ENCODE results near the gene TSPAN16.
A peak's percentile ranks its signal among the peaks of the same experiment; 100 is the strongest.

Gene TSPAN16

GRCh38 chr19:11288349-11288748, 7.6 kb upstream of the TSPAN16 start:
- H3K4me3 ChIP-seq (ENCODE audit: low read length in 2 of 2): no peak overlapping the region
- H3K36me3 ChIP-seq (ENCODE audit: control insufficient read depth in 2 of 2, insufficient read depth in 2 of 2, low read length in 2 of 2): no peaks in the 10 kb centered on the region
- no peak overlapping the region for H3K9ac ChIP-seq (ENCODE audit: low read depth in 1 of 2, low read length in 2 of 2)
- H3K4me1 ChIP-seq (ENCODE audit: control insufficient read depth in 2 of 2, insufficient read depth in 2 of 2, low read length in 2 of 2): peaks cover under 1% of the 10 kb centered on the region in 2 donors
- no peaks in the 10 kb centered on the region for H3K27me3 ChIP-seq (ENCODE audit: control insufficient read depth in 2 of 2, insufficient read depth in 2 of 2, low read length in 2 of 2)
- H3K9me3 ChIP-seq (ENCODE audit: control insufficient read depth in 2 of 2, low read length in 2 of 2): no peaks in the 10 kb centered on the region
- no peak overlapping the region for H3K27ac ChIP-seq (ENCODE audit: low read depth in 2 of 2, low read length in 2 of 2)

- H3K4me3 ChIP-seq (ENCODE audit: low read length in 2 of 2): no peak overlapping the region
- H3K4me1 ChIP-seq (ENCODE audit: control insufficient read depth in 2 of 2, insufficient read depth in 2 of 2, low read length in 2 of 2): peaks cover 7% of the 10 kb centered on the region in 2 donors
- H3K27ac ChIP-seq (ENCODE audit: low read depth in 2 of 2, low read length in 2 of 2): no peak overlapping the region
Observed at GRCh38 chr19:11290256-11290655, 5.7 kb upstream of the TSPAN16 start.

GRCh38 chr19:11291415-11291814, 4.5 kb upstream of the TSPAN16 start:
- Histone ChIP-seq H3K27ac (ENCODE audit: low read depth in 2 of 2, low read length in 2 of 2) (no peak overlapping the region), H3K9ac (ENCODE audit: low read depth in 1 of 2, low read length in 2 of 2) (no peak overlapping the region), H3K4me3 (ENCODE audit: low read length in 2 of 2) (no peak overlapping the region), H3K27me3 (ENCODE audit: control insufficient read depth in 2 of 2, insufficient read depth in 2 of 2, low read length in 2 of 2) (no peaks in the 10 kb centered on the region), H3K36me3 (ENCODE audit: control insufficient read depth in 2 of 2, insufficient read depth in 2 of 2, low read length in 2 of 2) (no peaks in the 10 kb centered on the region), H3K9me3 (ENCODE audit: control insufficient read depth in 2 of 2, low read length in 2 of 2) (no peaks in the 10 kb centered on the region), H3K4me1 (ENCODE audit: control insufficient read depth in 2 of 2, insufficient read depth in 2 of 2, low read length in 2 of 2) (peaks cover 7 to 14% of the 10 kb centered on the region in 2 donors)

More at GRCh38 chr19:11290256-11290655, 5.7 kb upstream of the TSPAN16 start:
- no peak overlapping the region for H3K9ac ChIP-seq (ENCODE audit: low read depth in 1 of 2, low read length in 2 of 2)
- H3K27me3 ChIP-seq (ENCODE audit: control insufficient read depth in 2 of 2, insufficient read depth in 2 of 2, low read length in 2 of 2): no peaks in the 10 kb centered on the region
- no peaks in the 10 kb centered on the region for H3K36me3 ChIP-seq (ENCODE audit: control insufficient read depth in 2 of 2, insufficient read depth in 2 of 2, low read length in 2 of 2)
- H3K9me3 ChIP-seq (ENCODE audit: control insufficient read depth in 2 of 2, low read length in 2 of 2): no peaks in the 10 kb centered on the region

GRCh38 chr19:11291991-11292390, 4.0 kb upstream of the TSPAN16 start:
- no peak overlapping the region for H3K4me3 ChIP-seq (ENCODE audit: low read length in 2 of 2)
- peaks cover 7 to 14% of the 10 kb centered on the region in 2 donors for H3K4me1 ChIP-seq (ENCODE audit: control insufficient read depth in 2 of 2, insufficient read depth in 2 of 2, low read length in 2 of 2)
- H3K9ac ChIP-seq (ENCODE audit: low read depth in 1 of 2, low read length in 2 of 2): no peak overlapping the region
- H3K36me3 ChIP-seq (ENCODE audit: control insufficient read depth in 2 of 2, insufficient read depth in 2 of 2, low read length in 2 of 2): no peaks in the 10 kb centered on the region
- H3K27me3 ChIP-seq (ENCODE audit: control insufficient read depth in 2 of 2, insufficient read depth in 2 of 2, low read length in 2 of 2): no peaks in the 10 kb centered on the region
- no peaks in the 10 kb centered on the region for H3K9me3 ChIP-seq (ENCODE audit: control insufficient read depth in 2 of 2, low read length in 2 of 2)
- H3K27ac ChIP-seq (ENCODE audit: low read depth in 2 of 2, low read length in 2 of 2): no peak overlapping the region

DNA sequence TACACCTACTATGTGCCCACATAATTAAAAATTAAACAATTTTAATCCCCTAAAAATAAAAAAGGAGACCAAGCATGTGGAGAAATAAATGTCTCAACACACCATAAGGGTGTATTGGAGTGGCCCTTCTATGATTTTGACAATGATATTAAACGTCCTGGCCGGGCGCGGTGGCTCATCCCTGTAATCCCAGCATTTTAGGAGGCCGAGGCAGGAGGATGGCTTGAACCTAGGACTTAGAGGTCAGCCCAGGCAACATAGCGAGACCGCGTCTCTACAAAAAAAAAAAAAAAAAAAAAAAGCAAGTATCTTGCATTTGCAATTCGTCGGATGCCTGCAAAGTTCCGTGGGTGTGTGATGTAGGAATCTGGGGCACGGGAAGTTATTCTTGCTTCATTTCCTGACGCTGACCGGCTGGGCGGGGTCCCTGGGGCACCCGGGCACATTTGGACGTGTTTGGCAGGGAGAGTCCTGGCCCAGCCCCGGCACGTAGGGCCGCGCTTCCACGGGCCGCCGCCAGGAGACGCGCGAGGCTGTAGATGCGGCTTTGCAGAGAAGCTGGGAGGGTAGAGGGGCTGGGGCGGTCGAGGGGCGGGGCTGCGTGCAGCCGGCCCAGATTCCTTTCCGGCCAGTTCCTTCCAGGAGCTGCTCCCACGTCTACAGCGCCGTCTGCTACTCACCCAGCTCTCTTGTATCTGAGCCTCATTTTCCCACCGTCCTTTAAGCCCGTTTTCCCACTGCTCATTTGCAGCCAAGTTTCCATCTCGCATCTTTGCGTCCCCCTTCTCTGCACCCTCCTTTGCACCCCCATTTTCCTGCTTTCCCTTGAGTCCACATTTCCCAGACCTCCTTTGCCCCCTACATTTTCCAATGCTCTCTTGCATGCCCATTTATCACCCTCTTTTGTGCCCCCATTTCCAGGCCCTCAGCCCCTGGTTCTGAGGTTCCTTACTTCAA, 2.2 kb upstream of the TSPAN16 start:
- H3K27ac ChIP-seq (ENCODE audit: low read depth in 2 of 2, low read length in 2 of 2): no peak overlapping the region
- H3K4me3 ChIP-seq (ENCODE audit: low read length in 2 of 2): peak overlapping the region; percentile 24 to 52
- H3K27me3 ChIP-seq (ENCODE audit: control insufficient read depth in 2 of 2, insufficient read depth in 2 of 2, low read length in 2 of 2): no peaks in the 10 kb centered on the region
- no peaks in the 10 kb centered on the region for H3K9me3 ChIP-seq (ENCODE audit: control insufficient read depth in 2 of 2, low read length in 2 of 2)
- peaks cover 7 to 14% of the 10 kb centered on the region in 2 donors for H3K4me1 ChIP-seq (ENCODE audit: control insufficient read depth in 2 of 2, insufficient read depth in 2 of 2, low read length in 2 of 2)
- H3K36me3 ChIP-seq (ENCODE audit: control insufficient read depth in 2 of 2, insufficient read depth in 2 of 2, low read length in 2 of 2): no peaks in the 10 kb centered on the region
- peak overlapping the region; percentile 14 to 50 for H3K9ac ChIP-seq (ENCODE audit: low read depth in 1 of 2, low read length in 2 of 2)

DNA sequence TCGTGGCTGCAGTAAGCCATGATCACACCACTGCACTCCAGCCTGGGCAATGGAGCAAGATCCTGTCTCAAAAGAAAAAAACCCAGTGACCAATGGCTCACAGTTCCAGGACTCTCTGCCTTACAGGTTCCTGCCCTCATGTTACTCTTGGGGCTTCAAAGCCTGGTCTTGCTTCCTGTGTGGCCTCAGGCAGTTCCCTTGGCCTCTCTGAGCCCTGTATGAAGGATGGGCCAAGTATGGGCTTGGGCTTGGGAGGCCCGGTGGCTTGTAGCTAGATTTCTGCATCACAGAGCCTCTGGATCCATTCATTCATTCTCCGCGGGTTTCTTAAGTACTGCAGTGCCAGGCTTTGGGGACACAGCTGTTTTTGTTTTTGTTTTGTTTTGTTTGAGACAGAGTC, 780 bp upstream of the TSPAN16 start:
- H3K27ac ChIP-seq (ENCODE audit: low read depth in 2 of 2, low read length in 2 of 2): no peak overlapping the region
- no peak overlapping the region for H3K4me3 ChIP-seq (ENCODE audit: low read length in 2 of 2)
- no peak overlapping the region for H3K9ac ChIP-seq (ENCODE audit: low read depth in 1 of 2, low read length in 2 of 2)
- H3K9me3 ChIP-seq (ENCODE audit: control insufficient read depth in 2 of 2, low read length in 2 of 2): no peaks in the 10 kb centered on the region
- peaks cover 7 to 14% of the 10 kb centered on the region in 2 donors for H3K4me1 ChIP-seq (ENCODE audit: control insufficient read depth in 2 of 2, insufficient read depth in 2 of 2, low read length in 2 of 2)
- no peaks in the 10 kb centered on the region for H3K36me3 ChIP-seq (ENCODE audit: control insufficient read depth in 2 of 2, insufficient read depth in 2 of 2, low read length in 2 of 2)
- no peaks in the 10 kb centered on the region for H3K27me3 ChIP-seq (ENCODE audit: control insufficient read depth in 2 of 2, insufficient read depth in 2 of 2, low read length in 2 of 2)

DNA sequence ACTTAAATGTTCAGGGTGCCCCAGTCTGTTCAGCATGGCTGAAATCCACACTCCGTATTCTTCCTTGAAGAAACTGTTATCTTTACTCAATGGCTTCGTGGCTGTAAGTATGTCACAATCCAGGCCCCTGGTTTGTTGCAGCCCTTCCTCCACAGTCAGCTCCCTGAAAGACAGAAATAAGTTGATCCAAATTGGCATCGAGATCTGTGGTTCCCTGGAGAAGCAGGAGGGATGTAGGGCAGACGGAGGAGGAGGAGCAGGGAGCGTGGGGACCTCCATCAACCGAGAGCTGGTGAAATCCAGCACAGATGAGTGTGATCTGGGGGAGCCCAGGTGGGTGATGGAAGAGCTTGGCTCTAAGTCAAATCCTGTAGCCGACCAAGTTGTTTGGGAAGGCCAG, 304 bp downstream of the TSPAN16 start:
- no peaks in the 10 kb centered on the region for H3K27me3 ChIP-seq (ENCODE audit: control insufficient read depth in 2 of 2, insufficient read depth in 2 of 2, low read length in 2 of 2)
- no peaks in the 10 kb centered on the region for H3K9me3 ChIP-seq (ENCODE audit: control insufficient read depth in 2 of 2, low read length in 2 of 2)
- H3K4me1 ChIP-seq (ENCODE audit: control insufficient read depth in 2 of 2, insufficient read depth in 2 of 2, low read length in 2 of 2): peaks cover 7 to 14% of the 10 kb centered on the region in 2 donors
- H3K4me3 ChIP-seq (ENCODE audit: low read length in 2 of 2): no peak overlapping the region
- no peak overlapping the region for H3K27ac ChIP-seq (ENCODE audit: low read depth in 2 of 2, low read length in 2 of 2)
- no peaks in the 10 kb centered on the region for H3K36me3 ChIP-seq (ENCODE audit: control insufficient read depth in 2 of 2, insufficient read depth in 2 of 2, low read length in 2 of 2)
- H3K9ac ChIP-seq (ENCODE audit: low read depth in 1 of 2, low read length in 2 of 2): no peak overlapping the region

DNA sequence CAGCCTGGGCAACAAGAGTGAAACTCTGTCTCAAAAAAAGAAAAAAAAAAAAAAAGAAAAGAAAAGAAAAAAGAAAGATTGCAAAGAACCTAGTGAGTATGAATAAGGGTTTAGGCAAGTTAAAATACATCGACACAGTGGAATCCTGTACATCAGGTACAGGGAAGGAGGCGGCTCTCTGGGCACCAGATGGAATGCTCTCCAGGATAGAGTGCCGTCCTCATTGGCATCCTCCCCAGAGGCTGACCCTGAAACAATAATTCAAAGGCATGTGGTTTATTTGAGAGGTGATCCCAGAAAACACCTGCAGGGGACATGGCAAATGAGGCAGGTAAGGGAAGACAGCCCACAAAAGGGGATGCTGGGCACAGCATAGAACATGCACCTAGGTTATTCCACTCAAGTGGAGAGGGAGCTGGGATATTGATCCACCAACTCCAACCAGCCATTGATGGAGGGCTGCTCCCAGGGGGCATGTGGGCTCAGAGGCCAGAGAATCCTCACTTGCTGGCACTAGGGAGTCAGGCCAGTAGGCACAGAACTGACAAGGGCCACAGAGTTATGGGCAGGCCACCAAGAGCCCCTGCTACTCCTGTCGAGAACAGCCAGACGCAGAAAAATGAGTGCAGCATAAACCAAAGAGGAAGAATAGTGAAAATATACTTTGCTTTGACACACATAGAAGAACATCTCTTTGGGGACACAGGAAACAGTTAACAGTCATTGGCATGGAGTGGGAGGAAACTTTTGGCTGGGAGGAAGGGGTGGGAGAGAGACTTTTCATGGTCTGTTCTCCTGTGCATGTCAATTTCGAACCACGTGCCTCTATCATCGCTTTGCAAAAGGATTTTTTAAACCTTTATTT, 4.2 kb downstream of the TSPAN16 start:
- peaks cover 0 to 8% of the 10 kb centered on the region in 2 donors for H3K4me1 ChIP-seq (ENCODE audit: control insufficient read depth in 2 of 2, insufficient read depth in 2 of 2, low read length in 2 of 2)
- H3K27ac ChIP-seq (ENCODE audit: low read depth in 2 of 2, low read length in 2 of 2): no peak overlapping the region
- H3K9ac ChIP-seq (ENCODE audit: low read depth in 1 of 2, low read length in 2 of 2): no peak overlapping the region
- H3K4me3 ChIP-seq (ENCODE audit: low read length in 2 of 2): no peak overlapping the region
- no peaks in the 10 kb centered on the region for H3K9me3 ChIP-seq (ENCODE audit: control insufficient read depth in 2 of 2, low read length in 2 of 2)
- no peaks in the 10 kb centered on the region for H3K36me3 ChIP-seq (ENCODE audit: control insufficient read depth in 2 of 2, insufficient read depth in 2 of 2, low read length in 2 of 2)
- peaks cover 0 to 2% of the 10 kb centered on the region in 2 donors for H3K27me3 ChIP-seq (ENCODE audit: control insufficient read depth in 2 of 2, insufficient read depth in 2 of 2, low read length in 2 of 2)

- Histone ChIP-seq H3K27ac (ENCODE audit: low read depth in 2 of 2, low read length in 2 of 2) (no peak overlapping the region), H3K36me3 (ENCODE audit: control insufficient read depth in 2 of 2, insufficient read depth in 2 of 2, low read length in 2 of 2) (no peaks in the 10 kb centered on the region), H3K4me3 (ENCODE audit: low read length in 2 of 2) (no peak overlapping the region), H3K27me3 (ENCODE audit: control insufficient read depth in 2 of 2, insufficient read depth in 2 of 2, low read length in 2 of 2) (peaks cover 0 to 2% of the 10 kb centered on the region in 2 donors), H3K4me1 (ENCODE audit: control insufficient read depth in 2 of 2, insufficient read depth in 2 of 2, low read length in 2 of 2) (peaks cover 0 to 3% of the 10 kb centered on the region in 2 donors), H3K9ac (ENCODE audit: low read depth in 1 of 2, low read length in 2 of 2) (no peak overlapping the region), H3K9me3 (ENCODE audit: control insufficient read depth in 2 of 2, low read length in 2 of 2) (no peaks in the 10 kb centered on the region)
Observed at GRCh38 chr19:11300811-11301120, 4.8 kb downstream of the TSPAN16 start.

DNA sequence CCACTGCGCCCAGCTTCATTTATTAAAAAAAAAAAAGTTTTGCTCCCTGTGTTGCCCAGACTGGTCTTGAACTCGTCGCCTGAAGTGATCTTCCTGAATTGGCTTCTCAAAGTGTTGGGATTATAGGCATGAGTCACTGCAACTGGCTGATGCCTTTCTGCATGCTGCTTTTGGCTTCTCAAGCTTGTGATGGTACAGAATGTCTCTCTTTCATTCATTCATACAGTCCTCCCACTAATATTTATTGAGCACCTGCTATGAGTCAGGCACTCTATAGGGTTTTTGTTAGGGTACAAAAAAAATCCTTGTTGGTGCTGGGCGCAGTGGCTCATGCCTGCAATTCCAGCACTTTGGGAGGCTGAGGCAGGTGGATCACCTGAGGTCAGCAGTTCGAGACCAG, 9.0 kb downstream of the TSPAN16 start:
- H3K27me3 ChIP-seq (ENCODE audit: control insufficient read depth in 2 of 2, insufficient read depth in 2 of 2, low read length in 2 of 2): peaks cover 0 to 2% of the 10 kb centered on the region in 2 donors
- no peaks in the 10 kb centered on the region for H3K36me3 ChIP-seq (ENCODE audit: control insufficient read depth in 2 of 2, insufficient read depth in 2 of 2, low read length in 2 of 2)
- no peak overlapping the region for H3K4me3 ChIP-seq (ENCODE audit: low read length in 2 of 2)
- H3K9ac ChIP-seq (ENCODE audit: low read depth in 1 of 2, low read length in 2 of 2): no peak overlapping the region
- H3K27ac ChIP-seq (ENCODE audit: low read depth in 2 of 2, low read length in 2 of 2): no peak overlapping the region
- no peaks in the 10 kb centered on the region for H3K4me1 ChIP-seq (ENCODE audit: control insufficient read depth in 2 of 2, insufficient read depth in 2 of 2, low read length in 2 of 2)
- H3K9me3 ChIP-seq (ENCODE audit: control insufficient read depth in 2 of 2, low read length in 2 of 2): no peaks in the 10 kb centered on the region

Measured in mucosa of rectum (tissue), 2 donors.